LNCaP clone FGC (cell line): ENCODE data around the gene SLC23A2.

Source experiments
- DNase-seq: peaks from one replicate; pipeline ENCODE4 v3.0.0-alpha.2; 2011; ENCODE audit warnings: low read depth
- H3K4me3 ChIP-seq: 2 replicates; pipeline ENCODE4 v1.5.1; 2011; ENCODE audit warnings: mild to moderate bottlenecking, low read depth, low read length, control low read depth
- TF ChIP-seq, protein P1 (sequence below): IDR thresholded peaks from 2 replicates; pipeline ENCODE4 v1.5.1; 2012; ENCODE audit warnings: mild to moderate bottlenecking; ENCODE audit not compliant: control insufficient read depth, insufficient read depth; ENCODE audit errors: extremely low read depth

Gene SLC23A2

DNA sequence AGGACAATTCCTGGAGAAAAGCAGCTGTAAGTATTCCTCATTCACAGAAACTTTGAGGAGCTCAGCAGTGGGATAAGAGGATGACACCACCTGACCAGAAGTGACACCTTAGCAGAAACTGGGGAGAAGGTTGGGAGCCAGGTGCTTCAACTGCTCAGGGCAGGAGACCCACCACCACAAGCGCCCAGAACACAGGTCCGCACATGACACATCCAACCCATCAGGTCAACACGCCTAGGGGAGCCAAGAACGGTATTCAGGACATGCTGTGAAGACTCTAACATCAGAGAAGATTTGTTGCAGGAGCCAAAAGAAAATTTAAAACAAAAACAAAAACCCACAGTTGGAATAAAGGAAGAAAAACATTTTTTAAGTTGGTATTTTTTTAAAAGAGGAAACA is 50.5 kb downstream of the SLC23A2 start:
- DNase-seq, result no peak
- no peak overlapping the region for H3K4me3 ChIP-seq
- TF ChIP-seq, protein P1, sequence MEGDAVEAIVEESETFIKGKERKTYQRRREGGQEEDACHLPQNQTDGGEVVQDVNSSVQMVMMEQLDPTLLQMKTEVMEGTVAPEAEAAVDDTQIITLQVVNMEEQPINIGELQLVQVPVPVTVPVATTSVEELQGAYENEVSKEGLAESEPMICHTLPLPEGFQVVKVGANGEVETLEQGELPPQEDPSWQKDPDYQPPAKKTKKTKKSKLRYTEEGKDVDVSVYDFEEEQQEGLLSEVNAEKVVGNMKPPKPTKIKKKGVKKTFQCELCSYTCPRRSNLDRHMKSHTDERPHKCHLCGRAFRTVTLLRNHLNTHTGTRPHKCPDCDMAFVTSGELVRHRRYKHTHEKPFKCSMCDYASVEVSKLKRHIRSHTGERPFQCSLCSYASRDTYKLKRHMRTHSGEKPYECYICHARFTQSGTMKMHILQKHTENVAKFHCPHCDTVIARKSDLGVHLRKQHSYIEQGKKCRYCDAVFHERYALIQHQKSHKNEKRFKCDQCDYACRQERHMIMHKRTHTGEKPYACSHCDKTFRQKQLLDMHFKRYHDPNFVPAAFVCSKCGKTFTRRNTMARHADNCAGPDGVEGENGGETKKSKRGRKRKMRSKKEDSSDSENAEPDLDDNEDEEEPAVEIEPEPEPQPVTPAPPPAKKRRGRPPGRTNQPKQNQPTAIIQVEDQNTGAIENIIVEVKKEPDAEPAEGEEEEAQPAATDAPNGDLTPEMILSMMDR, result no peak

DNA sequence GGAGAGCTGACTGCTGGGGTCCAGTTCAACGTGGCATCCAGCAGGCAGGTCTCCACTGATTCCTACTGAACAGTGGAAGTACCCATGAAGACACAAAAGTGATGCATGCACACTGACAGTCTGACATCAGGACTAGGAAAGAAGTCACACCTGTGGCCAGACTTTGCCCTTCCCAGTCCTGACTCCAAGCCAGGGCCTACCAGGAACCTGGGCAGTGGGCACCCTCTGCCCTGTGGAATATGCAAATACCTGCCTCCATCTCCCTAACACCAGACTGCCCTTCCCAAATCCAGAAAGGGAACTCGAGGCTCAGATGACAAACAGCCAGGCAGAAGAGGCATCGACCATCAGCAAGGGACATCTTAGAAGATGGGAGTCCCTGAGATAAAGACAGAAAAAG is 50.9 kb downstream of the SLC23A2 start:
- no peak for DNase-seq
- no peak overlapping the region for H3K4me3 ChIP-seq
- TF ChIP-seq, protein P1, result no peak

DNA sequence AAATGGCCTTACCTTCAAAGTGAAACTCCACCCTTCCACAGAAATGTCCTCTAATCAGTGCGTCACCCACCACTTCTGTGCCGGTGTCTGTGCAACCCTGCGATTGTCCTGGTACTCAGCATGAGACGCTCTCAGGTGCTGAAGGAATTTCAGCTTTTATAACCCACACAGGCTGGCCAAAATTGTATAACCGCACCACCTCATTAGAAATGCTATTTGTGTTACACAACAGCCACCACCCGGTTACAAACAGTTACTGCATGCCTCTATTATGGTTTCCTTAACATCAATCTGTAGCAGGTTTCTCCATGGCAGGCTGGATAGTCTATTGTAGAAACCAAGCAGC is 51.5 kb downstream of the SLC23A2 start:
- peak; percentile 56 for DNase-seq
- H3K4me3 ChIP-seq, result peak overlapping the region; percentile 43
- TF ChIP-seq, protein P1, result peak; percentile 90

DNA sequence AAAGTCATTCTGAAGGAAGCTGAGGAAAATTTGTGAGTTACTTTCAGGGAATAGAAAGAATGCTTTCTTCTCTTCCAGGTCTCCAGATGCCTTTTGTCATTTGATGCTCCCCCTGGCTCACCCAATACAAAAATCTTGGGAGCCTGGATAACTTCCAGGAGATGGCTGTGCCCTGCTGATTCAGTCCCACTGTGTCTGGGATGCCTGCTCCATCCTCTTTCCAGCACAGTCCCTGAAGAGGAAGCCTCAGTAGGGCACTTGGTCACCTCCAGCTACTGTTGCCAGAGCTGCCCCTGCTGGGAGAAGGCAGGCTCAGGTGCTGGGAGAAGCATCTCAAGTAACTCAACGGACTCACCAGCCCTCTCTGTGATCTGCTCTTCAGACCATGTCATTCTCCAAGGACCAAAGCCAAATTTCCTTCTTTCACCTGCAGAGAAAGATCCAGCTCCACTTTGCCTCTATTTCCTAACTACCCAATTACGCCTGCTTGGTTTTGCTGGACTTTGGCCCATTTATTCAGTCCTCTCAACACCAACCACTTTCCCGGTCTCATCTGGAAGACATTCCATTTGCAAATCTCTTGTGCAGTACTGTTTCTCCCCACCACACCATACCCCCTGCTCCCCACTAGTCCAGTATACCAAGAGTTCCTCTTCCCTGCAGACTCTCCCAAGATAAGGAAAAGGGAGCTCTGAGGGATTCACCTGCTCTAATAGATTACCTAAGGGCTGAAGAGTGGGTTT is 53.3 kb downstream of the SLC23A2 start:
- DNase-seq, result no peak
- no peak overlapping the region for H3K4me3 ChIP-seq
- TF ChIP-seq, protein P1, result no peak

DNA sequence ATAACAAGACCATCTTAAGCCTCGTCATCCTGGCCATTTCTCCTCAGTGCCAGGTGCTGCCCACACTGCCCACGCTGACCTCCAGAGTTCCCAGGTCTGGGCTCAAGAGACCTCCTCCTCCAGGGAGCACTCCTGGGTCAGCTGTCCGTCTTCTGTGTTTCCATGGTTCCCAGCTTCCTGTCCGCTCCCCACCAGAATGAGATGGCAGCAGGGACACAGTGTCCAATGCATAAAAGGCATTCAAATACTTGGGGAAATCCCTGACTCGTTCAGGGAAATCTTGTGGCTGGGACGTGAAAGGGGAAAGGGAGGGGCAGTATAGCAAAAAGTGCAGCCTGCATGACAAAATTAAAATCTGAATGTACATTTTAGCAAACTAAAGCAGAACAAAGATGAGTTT is 54.3 kb downstream of the SLC23A2 start:
- TF ChIP-seq, protein P1, result no peak
- DNase-seq, result no peak
- H3K4me3 ChIP-seq, result no peak overlapping the region

DNA sequence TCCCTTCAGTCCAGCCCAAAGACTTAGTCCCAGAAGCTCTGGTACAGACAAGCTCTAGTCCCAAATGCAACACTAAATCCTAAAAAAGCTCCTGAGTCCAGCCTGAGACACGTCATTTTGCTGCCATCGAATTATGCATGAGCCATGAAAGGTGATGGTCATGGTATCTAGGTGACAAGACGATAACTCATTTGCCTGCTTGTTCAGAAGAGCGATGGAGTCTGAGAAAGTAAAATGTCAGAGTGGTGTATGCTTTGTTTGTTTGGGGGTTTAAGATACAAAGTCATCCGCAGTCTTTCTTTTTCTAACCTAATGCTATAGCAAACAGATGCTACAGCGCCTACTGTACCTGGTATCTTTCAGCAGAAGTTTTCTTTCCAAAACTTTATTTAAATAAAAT is 54.7 kb downstream of the SLC23A2 start:
- DNase-seq, result no peak
- no peak overlapping the region for H3K4me3 ChIP-seq
- TF ChIP-seq, protein P1, result no peak
